Endothelial cell of umbilical vein (primary cell): Measurements from ENCODE around the gene TRIM50. TPM values are rescaled to one million over a fixed set of nuclear protein-coding genes. Genes with fewer than 3 reads are reported as not detected.
"Not testable (repeated sequence)": the region's sequence is repeated elsewhere in the genome, so short reads cannot be mapped to it uniquely, and the experiment has no call there.

ENCODE experiments used
- BruUV-seq: library from RNA; stranded (reverse); fragments of 400-500 nt; replicated peaks from 2 replicates; lab custom pipeline; 2021; lab: Mats Ljungman, UMichigan
- CTCF ChIA-PET: fragments of 300-600, 350-600 bp; sonication (Branson Sonifier 250); formaldehyde crosslinking; loops from one replicate; lab custom pipeline; 2021; ENCODE audit warnings: antibody characterized with exemption, inconsistent platforms; lab: Charles Lee
- POLR2A ChIA-PET: fragments of 300-600, 350-600 bp; sonication (Branson Sonifier 250); formaldehyde crosslinking; loops from one replicate; lab custom pipeline; 2021; ENCODE audit warnings: antibody characterized with exemption, inconsistent platforms; lab: Charles Lee
- DNase-seq: peaks from one replicate; pipeline ENCODE4 v3.0.0-alpha.2; 2011; ENCODE audit warnings: low read depth, low spot score
- FAIRE-seq: peaks from 2 replicates; lab custom pipeline; 2011; peaks lifted over from hg19 to GRCh38; lab: Jason Lieb, UNC
- H2AFZ ChIP-seq: 2 replicates; pipeline ENCODE4 v1.6.0; 2012; ENCODE audit warnings: low read depth, low read length, control low read depth, inconsistent platforms
- H3K27ac ChIP-seq: 2 replicates; pipeline ENCODE4 v1.5.1; 2011; ENCODE audit warnings: low read depth, mild to moderate bottlenecking, control low read depth, low read length, moderate library complexity; ENCODE audit not compliant: insufficient read depth
- H3K27me3 ChIP-seq, 2 experiments: 2 replicates each; pipeline versions ENCODE4 v1.6.0 to v1.6.1; 2011; ENCODE audit warnings: low read length in 2 of 2, mixed read lengths in 1 of 2; ENCODE audit not compliant: control insufficient read depth in 2 of 2, insufficient read depth in 2 of 2
- H3K36me3 ChIP-seq, 2 experiments: 2 replicates in 1 of 2; 3 replicates in 1 of 2; pipeline ENCODE4 v1.5.1; 2011; ENCODE audit warnings: low read length in 2 of 2, mild to moderate bottlenecking in 1 of 2, moderate library complexity in 1 of 2; ENCODE audit not compliant: control insufficient read depth in 2 of 2, insufficient read depth in 2 of 2; ENCODE audit errors: extremely low read depth in 1 of 2
- H3K4me1 ChIP-seq: 3 replicates; pipeline ENCODE4 v1.5.1; 2011; ENCODE audit warnings: mild to moderate bottlenecking, low read length; ENCODE audit not compliant: control insufficient read depth, insufficient read depth; ENCODE audit errors: extremely low read depth
- H3K4me2 ChIP-seq: 2 replicates; pipeline ENCODE4 v1.6.1; 2011; ENCODE audit warnings: low read length, control low read depth, mixed read lengths; ENCODE audit not compliant: insufficient read depth
- H3K4me3 ChIP-seq, 3 experiments: fragments of 200-600 bp in 1 of 3; sonication (generic), shearing (Covaris generic) in 1 of 3; replicated peaks in 1 of 3; 2 replicates each; pipeline ENCODE4 v1.5.1; 2011 to 2016; ENCODE audit warnings: control low read depth in 3 of 3, low read length in 3 of 3, mild to moderate bottlenecking in 2 of 3, inconsistent platforms in 1 of 3, low read depth in 1 of 3, moderate library complexity in 1 of 3; ENCODE audit not compliant: insufficient read depth in 1 of 3
- H3K79me2 ChIP-seq: 2 replicates; pipeline ENCODE4 v1.6.0; 2012; ENCODE audit warnings: low read length, inconsistent platforms; ENCODE audit not compliant: control insufficient read depth, insufficient read depth
- H3K9ac ChIP-seq: replicated peaks from 2 replicates; pipeline ENCODE3; 2011; ENCODE audit warnings: low read length, control low read depth; ENCODE audit not compliant: insufficient read depth; ENCODE audit errors: extremely low read depth
- H3K9me1 ChIP-seq: replicated peaks from 3 replicates; pipeline ENCODE4 v1.6.0; 2011; ENCODE audit warnings: mild to moderate bottlenecking, low read length; ENCODE audit not compliant: control insufficient read depth, insufficient read depth; ENCODE audit errors: extremely low read depth
- H3K9me3 ChIP-seq: replicated peaks from 2 replicates; pipeline ENCODE4 v1.5.1; 2012; ENCODE audit warnings: low read length, inconsistent platforms; ENCODE audit not compliant: control insufficient read depth, insufficient read depth
- H4K20me1 ChIP-seq: replicated peaks from 2 replicates; pipeline ENCODE3; 2011; ENCODE audit warnings: mild to moderate bottlenecking, low read length; ENCODE audit not compliant: control insufficient read depth, insufficient read depth; ENCODE audit errors: extremely low read depth
- EZH2 ChIP-seq: IDR thresholded peaks from 2 replicates; pipeline ENCODE4 v1.6.1; 2012; ENCODE audit warnings: borderline replicate concordance, low read depth, mild to moderate bottlenecking, moderate library complexity, low read length, inconsistent platforms; ENCODE audit not compliant: severe bottlenecking
- FOS ChIP-seq: IDR thresholded peaks from 2 replicates; pipeline ENCODE4 v1.6.1; 2011; ENCODE audit warnings: mild to moderate bottlenecking, low read length, moderate library complexity, borderline replicate concordance; ENCODE audit not compliant: insufficient read depth
- GATA2 ChIP-seq: IDR thresholded peaks from 2 replicates; pipeline ENCODE4 v1.7.0; 2011; ENCODE audit warnings: low read depth, mild to moderate bottlenecking, moderate library complexity, mixed read lengths, low read length; ENCODE audit not compliant: insufficient read length, insufficient read depth
- JUN ChIP-seq: IDR thresholded peaks from 2 replicates; pipeline ENCODE4 v1.6.1; 2011; ENCODE audit warnings: borderline replicate concordance, low read depth; ENCODE audit not compliant: insufficient read length, insufficient read depth
- MYC ChIP-seq: IDR thresholded peaks from one replicate; pipeline ENCODE4 v1.6.1; 2011; ENCODE audit warnings: mild to moderate bottlenecking, low read depth, low read length
- POLR2A ChIP-seq: IDR thresholded peaks from 2 replicates; pipeline ENCODE4 v1.6.1; 2012; ENCODE audit warnings: low read depth, mild to moderate bottlenecking, control low read depth, low read length
- POLR2AphosphoS5 ChIP-seq: IDR thresholded peaks from 2 replicates; pipeline ENCODE4 v1.6.1; 2012; ENCODE audit warnings: low read depth, mild to moderate bottlenecking, control low read depth, low read length, moderate library complexity; ENCODE audit not compliant: insufficient read depth
- dilution Hi-C: fragments of 300-500 bp; cut with MboI; formaldehyde crosslinking; loops from one replicate; pipeline ENCODE4 v1.15.0; 2019; ENCODE audit warnings: low sequenced_read_pairs; ENCODE audit not compliant: extremely low pct_ligation_motif_present
- intact Hi-C: fragments of 100-400 bp; cut with micrococcal nuclease; formaldehyde crosslinking; loops from one replicate; pipeline ENCODE4 v1.10.0; 2022
- polyA plus RNA-seq, 4 experiments: library from polyadenylated mRNA; depleted of rRNA in 3 of 4; stranded (reverse) in 3 of 4; unstranded in 1 of 4; fragments of >200 nt; gene quantifications; 2 replicates each; pipeline versions ENCODE4 v1.2.1 to v1.2.3, GENCODE V29; 2011 to 2012; ENCODE audit warnings: missing spikeins in 1 of 4
- total RNA-seq: library from RNA; stranded (reverse); gene quantifications from 2 replicates; pipeline ENCODE4 v1.2.3, GENCODE V29; 2021
- TF ChIP-seq, protein P1 (sequence below), 2 donors: IDR thresholded peaks; 1 replicate in 1 of 2; 2 replicates in 1 of 2; pipeline ENCODE4 v1.5.1; 2011; ENCODE audit warnings: low read length in 2 of 2, mild to moderate bottlenecking in 2 of 2, moderate library complexity in 2 of 2, control low read depth in 1 of 2, inconsistent platforms in 1 of 2, low read depth in 1 of 2; ENCODE audit not compliant: insufficient read depth in 1 of 2; ENCODE audit errors: extremely low read depth in 1 of 2
- TF ChIP-seq, protein P2 (sequence below): IDR thresholded peaks from 2 replicates; pipeline ENCODE4 v1.6.1; 2011; ENCODE audit not compliant: insufficient read depth, insufficient read length

TRIM50 gene
- total and polyA plus RNA-seq, 2 donors (not counting 3 experiments of a cell fraction or from before 2014, with no cell fraction given), result not detected

DNA sequence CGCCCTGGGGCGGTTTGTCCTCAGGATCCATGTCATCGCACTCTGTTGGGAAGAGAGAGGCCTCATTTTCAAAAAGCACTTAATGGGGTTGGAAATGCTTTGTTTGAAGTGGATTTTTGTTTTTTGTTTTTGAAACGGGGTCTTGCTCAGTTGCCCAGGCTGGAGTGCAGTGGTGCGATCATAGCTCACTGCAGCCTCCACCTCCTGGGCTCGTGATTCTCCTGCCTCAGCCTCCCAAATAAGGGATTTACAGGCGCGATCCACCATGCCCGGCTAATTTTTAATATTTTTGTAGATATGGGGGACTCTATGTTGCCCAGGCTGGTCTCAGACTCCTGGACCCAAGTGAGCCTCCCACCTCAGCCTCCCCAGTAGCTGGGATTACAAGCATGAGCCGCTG, 814 bp upstream of the TRIM50 start:
- H4K20me1 ChIP-seq, result no peaks in the 10 kb centered on the region
- H3K4me3 ChIP-seq, result no peak overlapping the region
- no peaks in the 10 kb centered on the region for H3K9me1 ChIP-seq
- H3K4me2 ChIP-seq, result no peak overlapping the region
- peaks cover 8 to 13% of the 10 kb centered on the region in 2 experiments for H3K27me3 ChIP-seq
- dilution Hi-C loops, result no loop called here
- H3K9me3 ChIP-seq, result no peaks in the 10 kb centered on the region
- FAIRE-seq (no peak), DNase-seq (no peak)
- TF ChIP-seq POLR2AphosphoS5 (no peak), FOS (no peak), MYC (no peak), JUN (no peak), GATA2 (no peak), EZH2 (no peak), POLR2A (no peak)
- TF ChIP-seq, protein P1, sequence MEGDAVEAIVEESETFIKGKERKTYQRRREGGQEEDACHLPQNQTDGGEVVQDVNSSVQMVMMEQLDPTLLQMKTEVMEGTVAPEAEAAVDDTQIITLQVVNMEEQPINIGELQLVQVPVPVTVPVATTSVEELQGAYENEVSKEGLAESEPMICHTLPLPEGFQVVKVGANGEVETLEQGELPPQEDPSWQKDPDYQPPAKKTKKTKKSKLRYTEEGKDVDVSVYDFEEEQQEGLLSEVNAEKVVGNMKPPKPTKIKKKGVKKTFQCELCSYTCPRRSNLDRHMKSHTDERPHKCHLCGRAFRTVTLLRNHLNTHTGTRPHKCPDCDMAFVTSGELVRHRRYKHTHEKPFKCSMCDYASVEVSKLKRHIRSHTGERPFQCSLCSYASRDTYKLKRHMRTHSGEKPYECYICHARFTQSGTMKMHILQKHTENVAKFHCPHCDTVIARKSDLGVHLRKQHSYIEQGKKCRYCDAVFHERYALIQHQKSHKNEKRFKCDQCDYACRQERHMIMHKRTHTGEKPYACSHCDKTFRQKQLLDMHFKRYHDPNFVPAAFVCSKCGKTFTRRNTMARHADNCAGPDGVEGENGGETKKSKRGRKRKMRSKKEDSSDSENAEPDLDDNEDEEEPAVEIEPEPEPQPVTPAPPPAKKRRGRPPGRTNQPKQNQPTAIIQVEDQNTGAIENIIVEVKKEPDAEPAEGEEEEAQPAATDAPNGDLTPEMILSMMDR (IDR thresholded peaks at IDR 0.05; ENCODE audit: extremely low read depth in 1 of 2, insufficient read depth in 1 of 2, low read depth in 1 of 2, low read length in 2 of 2), result no peak
- TF ChIP-seq, protein P2, sequence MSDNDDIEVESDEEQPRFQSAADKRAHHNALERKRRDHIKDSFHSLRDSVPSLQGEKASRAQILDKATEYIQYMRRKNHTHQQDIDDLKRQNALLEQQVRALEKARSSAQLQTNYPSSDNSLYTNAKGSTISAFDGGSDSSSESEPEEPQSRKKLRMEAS, result no peak
- H3K27ac ChIP-seq, result no peak overlapping the region
- POLR2A ChIA-PET, result no interaction called here
- intact Hi-C loops, result no loop called here
- H3K9ac ChIP-seq, result no peak overlapping the region
- no peaks in the 10 kb centered on the region for H3K79me2 ChIP-seq
- CTCF ChIA-PET, result interaction anchor here (1.8 kb wide), 1 partner anchor 14 kb away, joined by 9 read pairs; no protein-coding TSS in a partner anchor
- no TSS peak for BruUV-seq
- H3K36me3 ChIP-seq, result no peaks in the 10 kb centered on the region
- peaks cover 2% of the 10 kb centered on the region for H3K4me1 ChIP-seq
- no peak overlapping the region for H2AFZ ChIP-seq

DNA sequence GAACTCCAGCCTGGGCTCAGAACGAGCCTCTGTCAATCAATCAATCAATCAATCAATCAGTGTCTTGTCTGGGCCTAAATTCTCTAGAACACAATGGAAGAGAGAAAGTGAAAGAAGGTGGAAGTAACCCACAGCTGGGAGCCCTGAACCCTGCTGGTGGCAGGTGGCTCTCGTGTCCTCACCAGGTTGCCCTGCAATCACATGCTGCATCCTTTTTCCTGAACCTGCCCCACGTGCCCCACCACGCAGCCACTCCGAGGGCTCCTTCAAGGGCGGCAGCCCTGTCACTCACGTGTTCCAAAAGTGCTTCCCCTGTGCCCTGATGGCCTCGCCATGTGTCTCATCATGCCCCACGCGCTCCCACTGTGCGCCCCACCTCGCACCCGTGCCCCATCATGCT, 433 bp downstream of the TRIM50 start:
- CTCF ChIA-PET, result interaction anchor here (1.1 kb wide), 1 partner anchor 125 kb away, joined by 3 read pairs; no protein-coding TSS in a partner anchor
- FAIRE-seq, intact Hi-C loops, H3K9me3 ChIP-seq, H3K4me2 ChIP-seq, H3K79me2 ChIP-seq, H3K4me3 ChIP-seq, H3K9me1 ChIP-seq, H3K27ac ChIP-seq, H3K36me3 ChIP-seq, H2AFZ ChIP-seq, H4K20me1 ChIP-seq, POLR2A ChIA-PET, H3K9ac ChIP-seq, H3K4me1 ChIP-seq, BruUV-seq, DNase-seq, dilution Hi-C loops: not testable (repeated sequence)
- peaks cover 8 to 13% of the 10 kb centered on the region in 2 experiments for H3K27me3 ChIP-seq

DNA sequence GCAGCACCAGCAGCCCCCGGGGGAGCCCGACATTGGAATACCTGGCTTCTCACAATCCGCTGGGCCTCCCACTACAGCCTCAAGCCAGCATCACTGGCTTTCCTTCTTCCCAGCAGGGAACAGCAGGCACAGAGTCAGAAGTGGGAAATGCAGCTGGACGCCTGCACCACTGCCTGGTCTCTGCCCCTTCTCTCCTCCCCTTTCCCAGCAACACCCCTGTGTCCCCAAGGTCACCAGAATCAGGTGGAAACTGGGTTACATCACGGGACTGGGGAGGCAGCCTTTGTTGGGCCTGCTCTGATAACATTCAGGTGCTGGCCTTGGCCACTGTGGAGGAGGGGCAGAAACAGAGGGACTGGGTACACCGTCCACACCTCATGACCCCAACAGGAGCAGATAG, 2.5 kb downstream of the TRIM50 start:
- BruUV-seq, H3K27ac ChIP-seq, H3K9me3 ChIP-seq, H3K9ac ChIP-seq, intact Hi-C loops, H3K4me3 ChIP-seq, H3K9me1 ChIP-seq, H3K79me2 ChIP-seq, FAIRE-seq, H3K27me3 ChIP-seq, H3K36me3 ChIP-seq, dilution Hi-C loops, DNase-seq, H3K4me1 ChIP-seq, H2AFZ ChIP-seq, H3K4me2 ChIP-seq, H4K20me1 ChIP-seq: not testable (repeated sequence)
- ChIA-PET POLR2A (interaction anchor here (0.6 kb wide), 1 partner anchor 97 kb away, joined by 4 read pairs; no protein-coding TSS in a partner anchor), CTCF (interaction anchor here (5.0 kb wide), 1 partner anchor 127 kb away, joined by 75 read pairs; no protein-coding TSS in a partner anchor)
